ENCODE data around the gene OTUD5.
"Not testable (repeated sequence)": the region's sequence is repeated elsewhere in the genome, so short reads cannot be mapped to it uniquely, and the experiment has no call there.

OTUD5 gene

DNA sequence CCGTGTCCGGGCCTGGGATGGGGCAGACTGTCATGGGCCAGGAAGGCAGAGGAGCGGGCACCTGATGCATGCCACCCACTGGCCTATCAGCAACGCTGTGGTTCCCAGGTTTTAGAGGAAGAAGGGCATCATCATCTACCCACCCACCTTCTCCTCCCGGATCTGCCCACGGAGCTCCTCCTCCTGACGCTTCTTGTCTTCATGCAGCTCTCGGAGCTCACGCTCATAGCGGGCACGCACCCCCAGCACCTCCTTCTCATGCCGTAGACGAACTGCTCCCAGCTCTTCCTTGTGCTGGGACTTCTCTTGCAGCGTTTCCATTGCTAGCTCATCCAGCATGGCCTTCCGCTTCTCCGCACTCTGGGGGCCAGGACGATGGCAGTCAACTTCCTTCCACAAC, 25.7 kb upstream of the OTUD5 start:
- ChIA-PET POLR2A (ENCODE audit: low non-redundant PET) (no interaction called here), CTCF (no interaction called here)
- H3K27ac ChIP-seq: no peak overlapping the region
- DNase-seq (ENCODE audit: low spot score): no peak
- TF ChIP-seq, protein P1, sequence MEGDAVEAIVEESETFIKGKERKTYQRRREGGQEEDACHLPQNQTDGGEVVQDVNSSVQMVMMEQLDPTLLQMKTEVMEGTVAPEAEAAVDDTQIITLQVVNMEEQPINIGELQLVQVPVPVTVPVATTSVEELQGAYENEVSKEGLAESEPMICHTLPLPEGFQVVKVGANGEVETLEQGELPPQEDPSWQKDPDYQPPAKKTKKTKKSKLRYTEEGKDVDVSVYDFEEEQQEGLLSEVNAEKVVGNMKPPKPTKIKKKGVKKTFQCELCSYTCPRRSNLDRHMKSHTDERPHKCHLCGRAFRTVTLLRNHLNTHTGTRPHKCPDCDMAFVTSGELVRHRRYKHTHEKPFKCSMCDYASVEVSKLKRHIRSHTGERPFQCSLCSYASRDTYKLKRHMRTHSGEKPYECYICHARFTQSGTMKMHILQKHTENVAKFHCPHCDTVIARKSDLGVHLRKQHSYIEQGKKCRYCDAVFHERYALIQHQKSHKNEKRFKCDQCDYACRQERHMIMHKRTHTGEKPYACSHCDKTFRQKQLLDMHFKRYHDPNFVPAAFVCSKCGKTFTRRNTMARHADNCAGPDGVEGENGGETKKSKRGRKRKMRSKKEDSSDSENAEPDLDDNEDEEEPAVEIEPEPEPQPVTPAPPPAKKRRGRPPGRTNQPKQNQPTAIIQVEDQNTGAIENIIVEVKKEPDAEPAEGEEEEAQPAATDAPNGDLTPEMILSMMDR (conservative IDR thresholded peaks at IDR 0.05; ENCODE audit: low read depth): no peak

DNA sequence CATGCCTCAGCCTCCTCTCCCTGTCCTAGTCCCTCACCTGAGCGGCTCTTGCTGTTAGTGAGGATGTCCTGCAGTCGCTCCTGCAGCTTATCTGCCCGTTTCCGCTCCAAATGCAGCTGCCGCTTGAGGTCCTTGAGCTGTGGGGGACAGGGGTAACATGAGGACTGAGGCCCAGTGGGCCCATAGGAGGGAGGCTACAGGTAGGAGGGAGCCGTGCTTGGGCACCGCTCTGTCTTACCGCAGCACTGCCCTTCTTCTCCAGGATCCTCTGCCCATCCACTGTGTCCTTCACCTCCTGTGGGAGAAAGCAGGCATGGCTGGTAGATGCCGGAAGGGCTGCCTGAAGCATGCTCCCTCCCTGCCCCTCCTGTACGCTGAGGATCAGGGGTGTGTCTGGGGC, 23.8 kb upstream of the OTUD5 start:
- no peak overlapping the region for H3K27ac ChIP-seq
- TF ChIP-seq, protein P1 (conservative IDR thresholded peaks at IDR 0.05; ENCODE audit: low read depth): no peak
- POLR2A ChIA-PET (ENCODE audit: low non-redundant PET): no interaction called here
- DNase-seq (ENCODE audit: low spot score): no peak
- CTCF ChIA-PET: no interaction called here

DNA sequence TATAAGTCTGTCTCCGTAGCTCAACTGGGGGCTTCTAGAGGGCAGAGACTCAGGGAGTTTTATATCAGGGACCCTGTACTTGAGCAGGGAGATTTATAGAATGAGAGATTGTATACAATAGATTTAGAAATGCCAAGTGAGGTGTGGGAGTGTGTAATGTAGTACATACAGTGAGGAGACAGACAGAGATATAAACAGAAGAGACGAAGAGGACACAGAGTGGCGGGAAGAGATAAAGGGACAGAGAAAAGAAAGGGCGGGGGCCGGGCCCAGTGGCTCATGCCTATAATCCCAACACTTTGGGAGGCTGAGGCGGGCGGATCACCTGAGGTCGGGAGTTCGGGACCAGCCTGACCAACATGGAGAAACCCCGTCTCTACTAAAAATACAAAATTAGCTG, 22.9 kb upstream of the OTUD5 start:
- DNase-seq (ENCODE audit: low spot score); H3K27ac ChIP-seq; POLR2A ChIA-PET (ENCODE audit: low non-redundant PET); CTCF ChIA-PET: not testable (repeated sequence)

GRCh38 chrX:48978226-48978625, 20.8 kb upstream of the OTUD5 start:
- DNase-seq (ENCODE audit: low spot score): no peak
- no peak overlapping the region for H3K27ac ChIP-seq
- ChIA-PET CTCF (no interaction called here), POLR2A (ENCODE audit: low non-redundant PET) (no interaction called here)
- TF ChIP-seq, protein P1 (conservative IDR thresholded peaks at IDR 0.05; ENCODE audit: low read depth): no peak

GRCh38 chrX:48976086-48976485, 18.7 kb upstream of the OTUD5 start:
- ChIA-PET CTCF (no interaction called here), POLR2A (ENCODE audit: low non-redundant PET) (no interaction called here)
- no peak for DNase-seq (ENCODE audit: low spot score)
- TF ChIP-seq, protein P1 (conservative IDR thresholded peaks at IDR 0.05; ENCODE audit: low read depth): no peak
- no peak overlapping the region for H3K27ac ChIP-seq

DNA sequence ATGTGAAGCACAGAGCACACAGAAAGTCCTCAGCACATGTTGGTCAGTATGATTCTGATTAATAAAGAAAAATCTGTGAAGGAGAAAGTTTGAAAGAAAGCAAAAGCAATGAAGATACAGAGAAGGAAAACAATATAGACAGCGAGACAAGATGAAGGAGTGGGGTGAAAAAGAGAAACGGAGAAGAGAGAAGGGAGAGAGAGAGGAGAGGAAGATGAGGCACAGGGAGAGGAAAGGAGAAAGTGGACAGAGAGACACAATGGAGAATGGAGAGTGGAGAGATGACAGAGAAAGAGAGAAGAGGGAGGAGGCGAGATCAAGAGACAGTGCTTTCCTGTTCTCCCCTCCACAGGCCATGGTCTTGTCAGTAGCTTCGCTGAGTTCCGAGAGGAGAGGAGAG, 18.1 kb upstream of the OTUD5 start:
- POLR2A ChIA-PET (ENCODE audit: low non-redundant PET): no interaction called here
- no peak overlapping the region for H3K27ac ChIP-seq
- TF ChIP-seq, protein P1 (conservative IDR thresholded peaks at IDR 0.05; ENCODE audit: low read depth): no peak
- no peak for DNase-seq (ENCODE audit: low spot score)
- CTCF ChIA-PET: no interaction called here

DNA sequence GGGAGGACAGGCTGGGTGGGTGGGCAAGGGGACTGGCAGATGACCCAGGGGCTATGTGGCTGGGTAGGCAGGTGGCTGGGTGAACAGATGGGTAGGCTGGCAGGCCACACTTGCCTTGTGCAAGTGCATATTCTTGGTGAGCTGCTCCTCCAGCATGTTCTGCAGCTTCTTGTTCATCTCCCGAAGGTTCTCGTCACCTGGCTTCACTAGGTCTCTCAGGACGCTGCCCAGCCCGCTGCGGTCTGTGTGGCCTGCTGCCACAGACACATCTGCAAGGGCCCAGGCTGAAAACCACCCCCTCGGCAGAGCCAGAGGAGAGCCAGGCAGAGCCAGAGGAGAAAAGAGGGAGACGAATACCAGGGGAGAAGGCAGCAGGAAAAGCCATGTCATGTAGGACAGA, 17.6 kb upstream of the OTUD5 start:
- no peak overlapping the region for H3K27ac ChIP-seq
- ChIA-PET CTCF (no interaction called here), POLR2A (ENCODE audit: low non-redundant PET) (no interaction called here)
- no peak for DNase-seq (ENCODE audit: low spot score)
- TF ChIP-seq, protein P1 (conservative IDR thresholded peaks at IDR 0.05; ENCODE audit: low read depth): no peak

Measured in RWPE1 (cell line).